WERI-Rb-1 (cell line): ENCODE data around the gene WNT4.

Experiments
- DNase-seq: peaks from one replicate; pipeline ENCODE4 v3.0.0-alpha.2; 2020
- H3K27ac ChIP-seq: fragments of 250-450 bp; sonication (Bioruptor Pico); 2 replicates; pipeline ENCODE4 v1.5.1; 2020; ENCODE audit warnings: mild to moderate bottlenecking, moderate library complexity
- H3K27me3 ChIP-seq: fragments of 250-450 bp; sonication (Bioruptor Pico); 2 replicates; pipeline ENCODE4 v1.5.1; 2021; ENCODE audit warnings: mild to moderate bottlenecking, low read depth, moderate library complexity; ENCODE audit not compliant: insufficient read depth, severe bottlenecking
- H3K36me3 ChIP-seq: fragments of 250-450 bp; sonication (Bioruptor Pico); 2 replicates; pipeline ENCODE4 v1.5.1; 2020; ENCODE audit warnings: mild to moderate bottlenecking, moderate library complexity
- H3K4me3 ChIP-seq: 2 replicates; pipeline ENCODE4 v1.5.1; 2011; ENCODE audit warnings: low read depth, mild to moderate bottlenecking, control low read depth, low read length
- H3K9me3 ChIP-seq: fragments of 250-450 bp; sonication (Bioruptor Pico); 2 replicates; pipeline ENCODE4 v1.5.1; 2021; ENCODE audit warnings: mild to moderate bottlenecking, moderate library complexity; ENCODE audit not compliant: severe bottlenecking
- CTCF ChIP-seq: IDR thresholded peaks from 2 replicates; pipeline ENCODE4 v1.5.1; 2011; ENCODE audit warnings: low read depth, mild to moderate bottlenecking, control low read depth, inconsistent platforms, low read length

Gene WNT4

GRCh38 chr1:22111115-22111514 lies 31.8 kb downstream of the WNT4 start:
- Histone ChIP-seq H3K9me3 (no peaks in the 10 kb centered on the region), H3K27me3 (no peaks in the 10 kb centered on the region), H3K4me3 (no peak overlapping the region), H3K27ac (no peak overlapping the region), H3K36me3 (peaks cover 6% of the 10 kb centered on the region)
- TF ChIP-seq CTCF = no peak
- DNase-seq = no peak

- Histone ChIP-seq H3K9me3 (no peaks in the 10 kb centered on the region), H3K36me3 (peaks cover 8% of the 10 kb centered on the region), H3K4me3 (no peak overlapping the region), H3K27ac (no peak overlapping the region), H3K27me3 (no peaks in the 10 kb centered on the region)
- TF ChIP-seq CTCF = no peak
- no peak for DNase-seq
Observed at GRCh38 chr1:22110016-22110415, 32.9 kb downstream of the WNT4 start.

- Histone ChIP-seq H3K27me3 (no peaks in the 10 kb centered on the region), H3K36me3 (peaks cover 15% of the 10 kb centered on the region), H3K27ac (no peak overlapping the region)
Observed at GRCh38 chr1:22108339-22109105, 34.4 kb downstream of the WNT4 start.

GRCh38 chr1:22107126-22107525 lies 35.8 kb downstream of the WNT4 start:
- Histone ChIP-seq H3K9me3 (no peaks in the 10 kb centered on the region), H3K4me3 (no peak overlapping the region), H3K27ac (no peak overlapping the region), H3K36me3 (peaks cover 9% of the 10 kb centered on the region), H3K27me3 (no peaks in the 10 kb centered on the region)
- TF ChIP-seq CTCF = no peak
- DNase-seq = no peak

More at GRCh38 chr1:22108339-22109105, 34.4 kb downstream of the WNT4 start:
- Histone ChIP-seq H3K9me3 (no peaks in the 10 kb centered on the region), H3K4me3 (no peak overlapping the region)
- DNase-seq = no peak
- TF ChIP-seq CTCF = no peak

- H3K27ac ChIP-seq = no peak overlapping the region
- H3K9me3 ChIP-seq = no peaks in the 10 kb centered on the region
- H3K4me3 ChIP-seq = no peak overlapping the region
- no peak for DNase-seq
- H3K36me3 ChIP-seq = peaks cover 9% of the 10 kb centered on the region
- H3K27me3 ChIP-seq = no peaks in the 10 kb centered on the region
- peak; percentile 80 for TF ChIP-seq CTCF
Observed at GRCh38 chr1:22105611-22106207, 37.2 kb downstream of the WNT4 start.
